PC-9 (cell line): ENCODE data around the gene STAT5B.

Experiments
- CTCF ChIP-seq: fragments of 200-600 bp; sonication (generic); conservative IDR thresholded peaks from 2 replicates; pipeline ENCODE4 v1.6.1; 2017; ENCODE audit warnings: mixed run types, antibody characterized with exemption, mild to moderate bottlenecking, moderate library complexity
- EZH2 ChIP-seq: fragments of 200-600 bp; sonication (generic); IDR thresholded peaks from 2 replicates; pipeline ENCODE4 v1.8.0; 2017; ENCODE audit warnings: antibody characterized with exemption, low read depth

DNA sequence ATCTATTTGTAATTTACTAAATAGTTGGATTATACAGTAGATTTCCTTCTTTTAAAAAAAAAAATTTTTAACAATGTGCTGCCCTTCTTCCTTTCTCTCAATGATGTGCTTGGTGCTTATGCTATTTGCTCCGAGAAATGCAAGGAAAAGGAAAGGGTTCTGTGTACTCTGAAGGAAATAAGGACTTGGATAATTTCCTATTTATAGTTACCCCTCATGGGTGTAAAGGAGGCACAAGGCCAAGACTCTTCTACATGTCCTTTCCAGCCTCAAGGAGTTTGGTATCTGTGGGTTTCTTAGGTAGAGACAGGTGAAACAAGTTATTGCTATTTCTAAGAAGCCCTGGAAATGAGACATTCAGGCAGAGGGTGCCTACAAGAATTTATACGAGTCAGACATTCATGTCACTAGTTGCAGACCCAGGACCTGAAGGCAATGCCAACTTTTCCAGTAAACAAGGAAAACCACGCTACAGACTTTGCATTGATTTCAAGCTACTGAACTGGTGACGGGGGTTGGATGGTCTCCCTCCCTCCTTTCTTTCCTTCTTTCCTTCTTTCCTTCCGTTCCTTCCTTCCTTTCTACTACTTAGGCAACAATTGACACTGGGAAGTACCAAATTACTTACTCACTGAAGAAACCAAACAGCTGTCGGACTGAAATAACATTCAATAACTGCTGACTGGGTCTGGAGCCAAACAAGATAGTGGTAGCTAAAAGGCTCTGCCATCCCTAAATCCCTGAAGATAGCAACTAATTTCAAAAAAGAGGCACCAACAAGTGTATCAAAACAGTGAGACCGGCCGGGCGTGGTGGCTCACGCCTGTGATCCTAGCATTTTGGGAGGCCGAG, 48.1 kb downstream of the STAT5B start:
- TF ChIP-seq CTCF (no peak), EZH2 (no peak)
